Dedifferentiated amniotic fluid mesenchymal stem cell (primary cell): Measurements from ENCODE around the gene CBX3.
"Not testable (repeated sequence)": the region's sequence is repeated elsewhere in the genome, so short reads cannot be mapped to it uniquely, and the experiment has no call there.

ENCODE experiments used
- DNase-seq: peaks from one replicate; pipeline ENCODE4 v3.0.0-alpha.2; 2016; ENCODE audit errors: extremely low spot score

Gene CBX3

GRCh38 chr7:26202019-26202990 is 760 bp downstream of the CBX3 start:
- DNase-seq = no peak

DNA sequence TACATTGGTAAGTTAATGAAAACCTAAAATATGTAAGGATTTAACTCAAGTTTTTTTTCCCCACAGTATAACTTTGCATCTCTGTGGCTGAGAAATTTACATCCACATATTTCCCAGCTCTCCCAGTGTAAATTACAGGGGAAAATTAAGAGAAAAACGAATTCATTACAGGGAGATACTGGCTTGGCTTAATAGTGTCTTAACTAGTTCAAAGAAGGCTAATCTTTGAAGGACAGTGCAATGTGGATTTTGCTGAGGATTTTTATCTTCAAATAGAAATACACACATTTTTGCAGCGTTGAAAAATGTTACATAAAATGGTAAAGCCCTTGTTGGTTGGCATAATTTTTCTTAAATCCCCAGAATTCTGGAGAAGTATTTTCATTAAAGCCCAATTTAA is 1.5 kb downstream of the CBX3 start:
- no peak for DNase-seq

- DNase-seq = no peak
Measured at GRCh38 chr7:26208040-26208439, 6.5 kb downstream of the CBX3 start.

DNA sequence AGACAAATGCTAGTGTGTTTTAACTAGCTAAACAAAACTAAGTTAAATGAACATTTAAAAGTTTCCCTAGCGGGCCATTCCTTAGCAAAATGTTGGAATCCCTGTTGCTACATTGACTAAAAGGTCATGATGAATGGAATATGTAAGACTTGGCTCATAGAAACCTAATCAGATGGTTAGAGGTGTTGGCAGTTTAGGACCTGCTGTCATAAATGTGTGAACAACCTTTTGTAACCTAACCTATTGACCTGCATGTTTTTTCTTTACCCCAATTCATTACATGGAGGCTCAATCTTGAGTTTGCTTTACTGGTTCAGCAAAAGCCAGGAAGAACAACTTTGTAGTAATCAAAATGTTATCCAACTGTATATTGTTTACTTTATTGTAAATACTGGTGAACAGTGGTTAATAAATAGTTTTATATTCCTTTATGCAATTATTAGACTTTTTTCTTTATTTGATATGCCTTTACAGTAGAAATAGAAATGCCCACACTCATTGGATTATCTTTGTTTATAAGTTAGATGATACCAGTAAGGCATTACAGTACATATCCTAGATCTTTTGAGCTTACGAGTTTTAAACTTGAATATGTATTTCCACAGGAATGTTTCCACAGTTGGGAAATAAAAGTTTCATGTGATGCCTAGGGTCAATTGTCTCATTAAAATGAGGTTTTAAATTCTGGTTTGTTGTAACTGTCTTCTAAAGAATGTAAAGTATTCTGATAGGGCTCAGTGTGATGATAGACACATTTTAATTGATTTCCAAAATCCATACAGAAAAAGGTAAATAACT is 11.6 kb downstream of the CBX3 start:
- DNase-seq = no peak

- no peak for DNase-seq
Measured at GRCh38 chr7:26213807-26214515, 12.4 kb downstream of the CBX3 start.

DNA sequence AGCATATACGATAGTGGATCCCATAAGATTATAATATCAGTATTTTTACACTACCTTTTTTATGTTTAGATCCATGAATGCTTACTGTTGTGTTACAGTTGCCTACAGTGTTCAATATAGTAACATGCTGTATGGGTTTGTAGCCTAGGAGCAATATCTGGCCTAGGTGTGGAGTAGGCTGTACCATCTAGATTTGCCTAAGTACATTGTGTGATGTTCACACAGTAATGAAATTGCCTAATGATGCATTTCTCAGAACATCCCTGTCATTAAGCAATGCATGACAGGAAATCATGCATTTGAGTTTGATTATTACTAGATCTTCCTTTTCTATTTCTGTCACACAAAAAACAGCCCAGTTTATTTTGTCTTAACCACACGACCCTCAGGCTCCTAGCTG is 14.5 kb downstream of the CBX3 start:
- no peak for DNase-seq

DNA sequence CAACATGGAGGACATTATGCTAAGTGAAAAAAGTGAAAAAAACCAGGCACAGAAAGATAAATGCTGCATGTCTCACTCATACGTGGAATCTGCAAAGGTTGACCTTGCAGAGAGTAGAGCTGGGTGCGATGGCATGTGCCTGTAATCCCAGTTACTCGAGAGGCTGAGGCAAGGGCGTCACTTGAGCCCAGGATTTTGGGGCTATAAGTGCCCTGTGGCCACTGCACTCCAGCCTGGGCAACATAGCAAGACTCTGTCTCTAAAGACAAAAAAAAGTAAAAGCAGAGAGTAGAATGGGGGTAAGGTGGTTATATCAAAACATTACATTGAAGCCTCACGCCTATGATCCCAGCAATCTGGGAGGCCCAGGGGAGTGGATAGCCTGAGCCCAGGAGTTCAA is 22.8 kb downstream of the CBX3 start:
- no peak for DNase-seq

- DNase-seq = no peak
Measured at GRCh38 chr7:26227987-26228386, 26.4 kb downstream of the CBX3 start.

- DNase-seq = no peak
Measured at GRCh38 chr7:26233902-26234511, 32.5 kb downstream of the CBX3 start.

- DNase-seq = no peak
Measured at GRCh38 chr7:26237035-26237807, 35.7 kb downstream of the CBX3 start.

- DNase-seq = no peak
Measured at GRCh38 chr7:26238032-26238431, 36.5 kb downstream of the CBX3 start.

DNA sequence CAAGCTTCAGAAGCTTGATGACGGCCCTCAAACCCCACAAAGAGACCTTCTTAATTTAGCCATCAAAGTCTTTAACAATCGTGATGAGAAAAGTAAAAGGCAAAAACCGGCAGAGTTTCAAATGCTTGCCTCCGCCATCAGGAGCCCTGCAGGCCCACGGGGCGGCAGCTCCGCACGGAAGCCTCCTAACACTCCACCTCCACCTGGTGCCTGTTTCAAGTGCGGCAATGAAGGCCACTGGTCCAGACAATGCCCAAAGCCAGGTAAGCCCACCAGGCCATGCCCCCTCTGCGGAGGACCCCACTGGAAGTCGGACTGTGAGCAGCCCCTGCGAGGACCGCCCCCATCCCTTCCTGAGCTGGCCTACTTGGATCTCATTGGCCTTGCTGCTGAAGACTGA is 43.6 kb downstream of the CBX3 start:
- DNase-seq = no peak

DNA sequence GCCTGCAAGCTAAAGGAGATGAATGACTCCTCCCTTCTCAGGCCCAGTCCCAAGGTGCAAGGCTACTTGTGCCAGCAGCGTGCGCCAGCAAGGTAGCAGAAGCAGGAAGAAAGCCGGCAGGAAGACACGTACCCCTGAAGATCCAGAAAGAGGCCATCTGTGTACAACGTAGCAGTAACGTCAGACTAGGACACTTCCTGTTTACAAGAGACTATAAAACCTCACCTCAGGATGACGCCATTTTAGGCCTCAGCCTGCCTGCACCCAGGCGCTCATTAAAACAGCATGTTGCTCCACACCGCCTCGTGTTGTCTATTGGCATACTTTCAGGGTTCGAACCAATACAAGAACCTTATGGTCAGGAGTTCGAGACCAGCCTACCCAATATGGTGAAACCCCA is 48.7 kb downstream of the CBX3 start:
- no peak for DNase-seq

DNA sequence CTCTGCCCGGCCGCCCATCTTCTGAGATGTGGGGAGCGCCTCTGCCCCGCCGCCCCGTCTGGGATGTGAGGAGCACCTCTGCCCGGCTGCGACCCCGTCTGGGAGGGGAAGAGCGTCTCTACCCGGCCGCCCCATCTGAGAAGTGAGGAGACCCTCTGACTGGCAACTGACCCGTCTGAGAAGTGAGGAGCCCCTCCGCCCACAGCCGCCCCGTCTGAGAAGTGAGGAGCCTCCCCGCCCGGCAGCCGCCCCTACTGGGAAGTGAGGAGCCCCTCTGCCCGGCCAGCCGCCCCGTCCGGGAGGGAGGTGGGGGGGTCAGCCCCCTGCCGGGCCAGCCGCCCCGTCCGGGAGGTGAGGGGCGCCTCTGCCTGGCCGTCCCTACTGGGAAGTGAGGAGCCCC is 60.3 kb downstream of the CBX3 start:
- DNase-seq = not testable (repeated sequence)
